Measurements from ENCODE around the gene DCAF8L2.
"Not testable (repeated sequence)": the region's sequence is repeated elsewhere in the genome, so short reads cannot be mapped to it uniquely, and the experiment has no call there.

The DCAF8L2 gene

GRCh38 chrX:27590044-27590443 lies at the start of gene DCAF8L2:
Gene DCAF8L2 (plus strand): TSS chrX:27590344. CDS start chrX:27746896, 156,552 bp downstream.
- DNase-seq (ENCODE audit: low read depth in 2 of 2), result no peak

- DNase-seq (ENCODE audit: low read depth in 2 of 2), result not testable (repeated sequence)
These were observed 49.0 kb upstream of the DCAF8L2 start for GRCh38 chrX:27541161-27541560.

- DNase-seq (ENCODE audit: low read depth in 2 of 2), result no peak
These were observed 41.5 kb upstream of the DCAF8L2 start for GRCh38 chrX:27548624-27549023.

GRCh38 chrX:27549688-27550087 lies 40.5 kb upstream of the DCAF8L2 start:
- DNase-seq (ENCODE audit: low read depth in 2 of 2), result no peak

GRCh38 chrX:27555514-27555913 lies 34.6 kb upstream of the DCAF8L2 start:
- DNase-seq (ENCODE audit: low read depth in 2 of 2), result no peak

GRCh38 chrX:27565992-27566391 lies 24.2 kb upstream of the DCAF8L2 start:
- DNase-seq (ENCODE audit: low read depth in 2 of 2), result no peak

GRCh38 chrX:27571164-27571563 lies 19.0 kb upstream of the DCAF8L2 start:
- no peak for DNase-seq (ENCODE audit: low read depth in 2 of 2)

- DNase-seq (ENCODE audit: low read depth in 2 of 2), result no peak
These were observed 14.6 kb upstream of the DCAF8L2 start for GRCh38 chrX:27575565-27575964.

GRCh38 chrX:27583976-27584375 lies 6.2 kb upstream of the DCAF8L2 start:
- DNase-seq (ENCODE audit: low read depth in 2 of 2), result no peak

- no peak for DNase-seq (ENCODE audit: low read depth in 2 of 2)
These were observed 1.8 kb downstream of the DCAF8L2 start for GRCh38 chrX:27591938-27592337.

- DNase-seq (ENCODE audit: low read depth in 2 of 2), result no peak
These were observed 7.4 kb downstream of the DCAF8L2 start for GRCh38 chrX:27597508-27597907.

GRCh38 chrX:27598312-27598711 lies 8.2 kb downstream of the DCAF8L2 start:
- DNase-seq (ENCODE audit: low read depth in 2 of 2), result no peak

GRCh38 chrX:27599928-27600327 lies 9.8 kb downstream of the DCAF8L2 start:
- DNase-seq (ENCODE audit: low read depth in 2 of 2), result no peak

GRCh38 chrX:27600686-27601085 lies 10.5 kb downstream of the DCAF8L2 start:
- no peak for DNase-seq (ENCODE audit: low read depth in 2 of 2)

- no peak for DNase-seq (ENCODE audit: low read depth in 2 of 2)
These were observed 18.5 kb downstream of the DCAF8L2 start for GRCh38 chrX:27608671-27609070.

- no peak for DNase-seq (ENCODE audit: low read depth in 2 of 2)
These were observed 29.3 kb downstream of the DCAF8L2 start for GRCh38 chrX:27619459-27619858.

GRCh38 chrX:27619975-27620374 lies 29.8 kb downstream of the DCAF8L2 start:
- no peak for DNase-seq (ENCODE audit: low read depth in 2 of 2)

- DNase-seq (ENCODE audit: low read depth in 2 of 2), result no peak
These were observed 32.7 kb downstream of the DCAF8L2 start for GRCh38 chrX:27622883-27623282.

- no peak for DNase-seq (ENCODE audit: low read depth in 2 of 2)
These were observed 35.9 kb downstream of the DCAF8L2 start for GRCh38 chrX:27626066-27626465.

- no peak for DNase-seq (ENCODE audit: low read depth in 2 of 2)
These were observed 43.2 kb downstream of the DCAF8L2 start for GRCh38 chrX:27633328-27633727.

GRCh38 chrX:27656581-27656980 lies 66.4 kb downstream of the DCAF8L2 start:
- no peak for DNase-seq (ENCODE audit: low read depth in 2 of 2)

- no peak for DNase-seq (ENCODE audit: low read depth in 2 of 2)
These were observed 70.7 kb downstream of the DCAF8L2 start for GRCh38 chrX:27660878-27661277.

GRCh38 chrX:27671234-27671633 lies 81.1 kb downstream of the DCAF8L2 start:
- no peak for DNase-seq (ENCODE audit: low read depth in 2 of 2)

- no peak for DNase-seq (ENCODE audit: low read depth in 2 of 2)
These were observed 84.3 kb downstream of the DCAF8L2 start for GRCh38 chrX:27674491-27674890.

- DNase-seq (ENCODE audit: low read depth in 2 of 2), result no peak
These were observed 85.3 kb downstream of the DCAF8L2 start for GRCh38 chrX:27675493-27675892.

Data from stimulated activated CD8-positive, alpha-beta memory T cell treated with anti-CD3 and anti-CD28 coated beads, Interleukin-15, amount 100 ng/mL, for 48 hours (primary cell).